ENCODE results near the gene ALX3.

DNA sequence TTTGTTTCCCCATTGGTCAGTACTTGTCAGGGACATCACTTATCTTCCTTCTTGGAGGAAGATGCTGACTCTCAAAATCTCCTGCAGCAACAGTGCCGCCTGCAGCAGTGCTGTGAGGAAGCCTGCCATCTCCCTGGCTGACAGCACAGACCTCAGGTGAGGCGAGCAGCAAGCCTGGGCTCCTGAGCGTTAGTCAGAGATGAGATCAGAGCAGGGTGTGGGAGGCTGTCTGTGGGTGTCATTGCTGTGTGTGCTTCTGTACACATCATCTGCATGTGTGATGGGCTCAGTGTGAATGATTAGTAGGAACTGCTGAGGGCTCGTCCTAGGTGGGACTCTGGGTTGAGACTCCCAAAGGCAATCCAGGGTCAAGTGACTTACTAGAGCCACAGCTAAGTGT, 29.9 kb downstream of the ALX3 start:
- TF ChIP-seq, protein P1, sequence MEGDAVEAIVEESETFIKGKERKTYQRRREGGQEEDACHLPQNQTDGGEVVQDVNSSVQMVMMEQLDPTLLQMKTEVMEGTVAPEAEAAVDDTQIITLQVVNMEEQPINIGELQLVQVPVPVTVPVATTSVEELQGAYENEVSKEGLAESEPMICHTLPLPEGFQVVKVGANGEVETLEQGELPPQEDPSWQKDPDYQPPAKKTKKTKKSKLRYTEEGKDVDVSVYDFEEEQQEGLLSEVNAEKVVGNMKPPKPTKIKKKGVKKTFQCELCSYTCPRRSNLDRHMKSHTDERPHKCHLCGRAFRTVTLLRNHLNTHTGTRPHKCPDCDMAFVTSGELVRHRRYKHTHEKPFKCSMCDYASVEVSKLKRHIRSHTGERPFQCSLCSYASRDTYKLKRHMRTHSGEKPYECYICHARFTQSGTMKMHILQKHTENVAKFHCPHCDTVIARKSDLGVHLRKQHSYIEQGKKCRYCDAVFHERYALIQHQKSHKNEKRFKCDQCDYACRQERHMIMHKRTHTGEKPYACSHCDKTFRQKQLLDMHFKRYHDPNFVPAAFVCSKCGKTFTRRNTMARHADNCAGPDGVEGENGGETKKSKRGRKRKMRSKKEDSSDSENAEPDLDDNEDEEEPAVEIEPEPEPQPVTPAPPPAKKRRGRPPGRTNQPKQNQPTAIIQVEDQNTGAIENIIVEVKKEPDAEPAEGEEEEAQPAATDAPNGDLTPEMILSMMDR (IDR thresholded peaks at IDR 0.05) = no peak
- TF ChIP-seq POLR2A (IDR thresholded peaks at IDR 0.05) = no peak

Measured in right lobe of liver (tissue), 4 donors.